Vagina (tissue), 2 donors: ENCODE results near the gene SCN8A. TPM values are rescaled to one million over a fixed set of nuclear protein-coding genes. Genes with fewer than 3 reads are reported as not detected.

Experiments used
- DNase-seq, 2 donors: peaks; one replicate each; pipeline ENCODE4 v3.0.0-alpha.2; 2017; ENCODE audit errors: extremely low spot score in 2 of 2
- H3K27ac ChIP-seq: fragments of 200-600 bp; sonication (generic); one replicate; pipeline ENCODE4 v1.5.1; 2019
- H3K27me3 ChIP-seq: fragments of 200-600 bp; sonication (generic); one replicate; pipeline ENCODE4 v1.5.1; 2019
- H3K36me3 ChIP-seq, 2 donors: fragments of 200-600 bp; sonication (generic); one replicate each; pipeline ENCODE4 v1.5.1; 2017 to 2019
- H3K4me1 ChIP-seq: fragments of 200-600 bp; sonication (generic); one replicate; pipeline ENCODE4 v1.5.1; 2019
- H3K4me3 ChIP-seq, 2 donors: fragments of 200-600 bp; sonication (generic); 1 replicate in 1 of 2; 2 replicates in 1 of 2; pipeline ENCODE4 v1.5.1; 2016 to 2019
- H3K9me3 ChIP-seq: fragments of 200-600 bp; sonication (generic); one replicate; pipeline ENCODE4 v1.5.1; 2019
- POLR2A ChIP-seq, 2 donors: fragments of 450-650 bp; IDR thresholded peaks; one replicate each; pipeline ENCODE4 v1.6.1; 2017; ENCODE audit warnings: antibody characterized with exemption in 2 of 2, mild to moderate bottlenecking in 2 of 2, moderate library complexity in 2 of 2
- POLR2AphosphoS5 ChIP-seq, 2 donors: sonication (generic); formaldehyde crosslinking; IDR thresholded peaks; one replicate each; pipeline ENCODE4 v1.9.0; 2017; ENCODE audit warnings: antibody characterized with exemption in 2 of 2, mild to moderate bottlenecking in 2 of 2, low read depth in 1 of 2; ENCODE audit not compliant: insufficient read depth in 1 of 2
- intact Hi-C: fragments of 100-400 bp; cut with DNase I; formaldehyde crosslinking; loops from one replicate; pipeline ENCODE4 v1.15.1; 2023
- total RNA-seq: library from RNA; depleted of rRNA; stranded (reverse); fragments of >200 nt; gene quantifications from one replicate; pipeline ENCODE4 v1.2.3, GENCODE V29; 2016
- TF ChIP-seq, protein P1 (sequence below), 3 experiments: fragments of 450-650 bp in 2 of 3; fragments of 200-600 bp in 1 of 3; sonication (generic) in 1 of 3; IDR thresholded peaks; one replicate each; pipeline ENCODE4 v1.5.1; 2017 to 2019; ENCODE audit warnings: antibody characterized with exemption in 3 of 3, mild to moderate bottlenecking in 2 of 3, moderate library complexity in 2 of 3

The SCN8A gene
- total RNA-seq, 1 donor from 2014 or later = 3.7 TPM

DNA sequence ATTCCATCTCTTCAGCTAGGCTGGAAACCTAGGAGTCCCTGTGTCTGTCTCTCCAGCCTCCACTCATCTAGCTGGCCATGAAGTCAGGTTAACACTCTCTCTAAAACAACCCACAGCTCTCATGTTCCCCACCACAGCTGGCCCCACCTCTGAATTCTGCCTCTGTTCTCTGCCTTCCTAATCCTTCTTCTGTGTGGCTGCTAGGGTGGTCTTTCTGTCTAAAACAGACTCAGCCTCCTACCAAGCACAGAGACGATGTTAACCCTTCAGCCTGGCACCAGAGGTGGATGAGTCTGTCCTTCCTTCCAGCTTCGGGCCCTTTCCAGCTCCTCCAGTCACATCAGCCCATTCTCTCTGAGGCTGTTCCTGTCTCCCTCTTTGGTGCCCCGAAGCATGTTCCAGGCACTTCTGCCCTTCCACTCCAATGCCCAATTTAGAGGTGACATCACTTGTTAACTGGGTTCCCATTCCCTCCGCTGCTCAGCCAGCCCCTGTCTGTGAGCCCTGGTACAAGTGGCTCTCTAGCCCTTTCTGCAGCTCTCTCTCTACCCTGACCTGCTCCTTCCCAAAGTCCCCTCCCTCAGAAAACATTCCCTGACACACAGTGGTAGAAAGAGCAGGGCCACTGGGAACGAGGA lies 248.4 kb downstream of the SCN8A start:
- Histone ChIP-seq H3K4me1 (no peaks in the 10 kb centered on the region), H3K9me3 (no peaks in the 10 kb centered on the region), H3K27me3 (no peaks in the 10 kb centered on the region), H3K4me3 (no peak overlapping the region), H3K27ac (no peak overlapping the region), H3K36me3 (no peaks in the 10 kb centered on the region)
- TF ChIP-seq, protein P1, sequence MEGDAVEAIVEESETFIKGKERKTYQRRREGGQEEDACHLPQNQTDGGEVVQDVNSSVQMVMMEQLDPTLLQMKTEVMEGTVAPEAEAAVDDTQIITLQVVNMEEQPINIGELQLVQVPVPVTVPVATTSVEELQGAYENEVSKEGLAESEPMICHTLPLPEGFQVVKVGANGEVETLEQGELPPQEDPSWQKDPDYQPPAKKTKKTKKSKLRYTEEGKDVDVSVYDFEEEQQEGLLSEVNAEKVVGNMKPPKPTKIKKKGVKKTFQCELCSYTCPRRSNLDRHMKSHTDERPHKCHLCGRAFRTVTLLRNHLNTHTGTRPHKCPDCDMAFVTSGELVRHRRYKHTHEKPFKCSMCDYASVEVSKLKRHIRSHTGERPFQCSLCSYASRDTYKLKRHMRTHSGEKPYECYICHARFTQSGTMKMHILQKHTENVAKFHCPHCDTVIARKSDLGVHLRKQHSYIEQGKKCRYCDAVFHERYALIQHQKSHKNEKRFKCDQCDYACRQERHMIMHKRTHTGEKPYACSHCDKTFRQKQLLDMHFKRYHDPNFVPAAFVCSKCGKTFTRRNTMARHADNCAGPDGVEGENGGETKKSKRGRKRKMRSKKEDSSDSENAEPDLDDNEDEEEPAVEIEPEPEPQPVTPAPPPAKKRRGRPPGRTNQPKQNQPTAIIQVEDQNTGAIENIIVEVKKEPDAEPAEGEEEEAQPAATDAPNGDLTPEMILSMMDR (IDR thresholded peaks at IDR 0.05) = no peak
- no peak for TF ChIP-seq POLR2AphosphoS5 (IDR thresholded peaks at IDR 0.05; ENCODE audit: insufficient read depth in 1 of 2, low read depth in 1 of 2)
- intact Hi-C loops = no loop called here
- no peak for DNase-seq

DNA sequence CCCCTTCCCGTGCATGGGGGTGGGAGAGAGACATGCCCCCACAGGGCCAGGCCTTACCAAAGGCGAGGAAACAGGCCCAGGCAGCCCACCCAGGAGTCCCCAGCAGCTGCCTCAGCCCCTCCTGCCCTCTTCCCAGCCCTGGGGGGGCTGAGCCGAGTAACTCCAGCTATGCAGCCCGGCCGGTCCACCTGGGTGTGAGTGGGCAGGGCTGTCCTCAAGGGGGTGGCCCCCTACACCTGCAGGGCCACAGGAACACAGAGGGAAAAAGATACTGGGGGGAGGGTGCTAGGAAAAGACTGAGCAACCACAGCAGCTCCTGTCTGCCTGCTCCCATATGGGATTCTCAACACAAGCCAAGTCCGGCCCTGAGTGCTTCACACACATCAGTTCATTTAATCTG lies 249.9 kb downstream of the SCN8A start:
- H3K9me3 ChIP-seq = no peaks in the 10 kb centered on the region
- no peaks in the 10 kb centered on the region for H3K27me3 ChIP-seq
- no peak overlapping the region for H3K4me3 ChIP-seq
- H3K36me3 ChIP-seq = no peaks in the 10 kb centered on the region
- TF ChIP-seq POLR2A (IDR thresholded peaks at IDR 0.05) (no peak), POLR2AphosphoS5 (IDR thresholded peaks at IDR 0.05; ENCODE audit: insufficient read depth in 1 of 2, low read depth in 1 of 2) (no peak)
- TF ChIP-seq, protein P1 (IDR thresholded peaks at IDR 0.05) = no peak
- no peak overlapping the region for H3K27ac ChIP-seq
- peaks cover 5% of the 10 kb centered on the region for H3K4me1 ChIP-seq
- DNase-seq = no peak
- intact Hi-C loops = no loop called here

DNA sequence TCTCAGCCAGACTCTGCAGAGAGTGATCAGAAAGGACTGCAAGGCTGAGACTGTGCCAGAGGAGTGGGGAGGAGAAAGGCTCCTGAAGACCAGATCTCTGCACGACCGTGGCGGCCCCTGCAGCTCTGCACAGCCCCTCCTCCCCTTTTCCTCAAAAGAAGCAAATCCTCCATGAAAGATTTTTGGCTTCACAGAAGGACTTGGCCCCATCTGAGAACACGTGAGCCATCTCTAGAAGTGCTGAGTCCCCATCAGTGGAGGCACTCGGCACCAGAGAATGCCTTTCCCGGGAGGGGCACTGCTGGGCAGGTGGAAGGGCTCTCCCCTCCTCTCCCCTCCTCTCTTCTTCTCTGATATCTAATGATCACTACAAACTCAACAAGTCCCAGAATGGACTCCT lies 250.7 kb downstream of the SCN8A start:
- Histone ChIP-seq H3K27ac (no peak overlapping the region), H3K9me3 (no peaks in the 10 kb centered on the region), H3K27me3 (no peaks in the 10 kb centered on the region), H3K4me3 (no peak overlapping the region), H3K36me3 (no peaks in the 10 kb centered on the region), H3K4me1 (peaks cover 13% of the 10 kb centered on the region)
- no peak for DNase-seq
- TF ChIP-seq, protein P1 (IDR thresholded peaks at IDR 0.05) = no peak
- TF ChIP-seq POLR2A (IDR thresholded peaks at IDR 0.05) (no peak), POLR2AphosphoS5 (IDR thresholded peaks at IDR 0.05; ENCODE audit: insufficient read depth in 1 of 2, low read depth in 1 of 2) (no peak)
- intact Hi-C loops = no loop called here

DNA sequence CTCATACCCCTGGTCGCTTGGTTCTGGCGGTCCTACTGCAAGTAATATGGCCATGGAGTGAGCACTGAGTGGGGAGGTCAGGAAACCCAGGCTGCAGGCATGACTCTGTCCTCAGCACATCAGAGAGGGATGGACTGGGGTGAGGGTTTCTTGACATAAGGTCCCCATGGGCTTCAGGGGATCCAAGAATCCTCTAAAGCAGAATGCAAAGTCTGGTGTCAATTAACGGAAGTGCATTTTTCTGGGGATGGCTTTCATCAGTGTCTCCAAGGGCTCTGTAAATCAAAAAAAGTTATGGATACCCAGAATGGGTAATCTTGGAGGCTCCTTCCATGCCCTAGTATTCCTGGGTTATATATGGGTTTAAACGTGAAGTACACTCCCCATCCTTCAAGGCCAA lies 253.8 kb downstream of the SCN8A start:
- no peak overlapping the region for H3K4me3 ChIP-seq
- no peaks in the 10 kb centered on the region for H3K36me3 ChIP-seq
- intact Hi-C loops = no loop called here
- TF ChIP-seq POLR2AphosphoS5 (IDR thresholded peaks at IDR 0.05; ENCODE audit: insufficient read depth in 1 of 2, low read depth in 1 of 2) (no peak), POLR2A (IDR thresholded peaks at IDR 0.05) (no peak)
- TF ChIP-seq, protein P1 (IDR thresholded peaks at IDR 0.05) = no peak
- DNase-seq = no peak
- H3K9me3 ChIP-seq = no peaks in the 10 kb centered on the region
- no peaks in the 10 kb centered on the region for H3K27me3 ChIP-seq
- no peak overlapping the region for H3K27ac ChIP-seq
- H3K4me1 ChIP-seq = peaks cover 26% of the 10 kb centered on the region

DNA sequence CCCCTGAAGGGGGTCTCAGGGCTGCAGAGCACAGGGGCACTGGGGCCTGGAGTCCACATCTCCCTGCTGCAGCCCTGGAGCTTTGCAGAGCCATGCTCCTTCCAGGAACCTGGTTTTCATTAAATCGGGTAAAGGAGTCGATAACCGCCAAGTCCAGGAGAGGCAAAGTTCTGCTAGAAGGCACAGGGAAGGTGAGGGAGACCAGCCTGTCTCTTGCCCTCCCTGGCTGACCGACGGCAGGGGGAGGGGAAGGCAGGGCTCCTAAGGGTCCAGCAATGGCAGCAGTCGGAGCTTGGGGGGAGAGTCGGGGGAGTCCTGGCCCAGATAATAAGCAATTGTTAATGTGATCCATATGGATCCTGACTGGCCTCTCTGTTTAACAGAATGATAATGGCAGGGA lies 254.4 kb downstream of the SCN8A start:
- intact Hi-C loops = no loop called here
- H3K27me3 ChIP-seq = no peaks in the 10 kb centered on the region

More for the DNA sequence above, 254.4 kb downstream of the SCN8A start:
- no peak overlapping the region for H3K27ac ChIP-seq
- H3K4me3 ChIP-seq = no peak overlapping the region
- peaks cover 26% of the 10 kb centered on the region for H3K4me1 ChIP-seq
- H3K9me3 ChIP-seq = no peaks in the 10 kb centered on the region
- no peak for DNase-seq
- TF ChIP-seq POLR2AphosphoS5 (IDR thresholded peaks at IDR 0.05; ENCODE audit: insufficient read depth in 1 of 2, low read depth in 1 of 2) = no peak
- TF ChIP-seq, protein P1 (IDR thresholded peaks at IDR 0.05) = no peak
- H3K36me3 ChIP-seq = no peaks in the 10 kb centered on the region
